Measurements from ENCODE around the gene RERE.

- no peak for TF ChIP-seq CTCF (IDR thresholded peaks at IDR 0.05)
- TF ChIP-seq POLR2A (IDR thresholded peaks at IDR 0.05), result no peak
Observed at GRCh38 chr1:8591569-8591968, 225.9 kb downstream of the RERE start.

Measured in thyroid gland (tissue), 4 donors.